Measurements from ENCODE around the gene ZC3H12D.

ZC3H12D gene

DNA sequence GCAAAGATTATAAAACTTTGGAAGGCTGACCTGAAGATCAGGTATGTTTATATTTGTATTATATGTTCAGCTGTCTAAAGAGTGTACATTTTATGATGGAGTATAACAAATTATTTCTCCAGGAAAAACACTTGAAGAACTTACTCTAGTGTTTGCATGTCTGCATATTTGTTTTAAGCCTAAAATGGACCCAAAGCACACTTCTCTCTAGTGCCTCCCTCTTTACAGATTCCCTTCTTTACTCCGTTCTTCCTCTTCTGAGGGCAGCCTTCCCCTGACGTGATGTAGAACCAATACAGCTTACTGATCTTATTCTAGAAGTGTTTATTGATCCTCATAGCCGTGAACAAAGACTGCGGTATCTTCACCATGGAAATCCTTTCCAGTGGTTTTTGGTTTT is 70.8 kb downstream of the ZC3H12D start:
- no peak for DNase-seq (ENCODE audit: low spot score)

DNA sequence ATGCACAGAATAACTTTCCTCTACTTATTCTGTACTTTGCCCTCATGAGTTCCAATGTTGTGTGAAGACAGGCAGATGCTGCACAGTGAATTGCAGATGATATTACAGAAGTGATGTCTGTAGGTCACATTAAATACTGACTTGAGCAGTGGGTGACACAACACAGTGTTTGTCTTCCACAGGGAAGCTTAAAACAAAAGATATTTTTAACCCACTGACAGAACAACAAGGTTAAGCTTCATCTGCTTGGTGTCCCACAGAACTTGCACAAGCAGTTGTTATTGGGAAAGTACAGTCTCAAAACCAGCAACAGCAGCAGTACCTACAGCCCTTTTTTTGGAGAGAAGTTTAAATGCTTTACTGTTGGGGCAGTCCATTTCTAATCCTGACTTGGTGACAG is 74.3 kb downstream of the ZC3H12D start:
- no peak for DNase-seq (ENCODE audit: low spot score)

DNA sequence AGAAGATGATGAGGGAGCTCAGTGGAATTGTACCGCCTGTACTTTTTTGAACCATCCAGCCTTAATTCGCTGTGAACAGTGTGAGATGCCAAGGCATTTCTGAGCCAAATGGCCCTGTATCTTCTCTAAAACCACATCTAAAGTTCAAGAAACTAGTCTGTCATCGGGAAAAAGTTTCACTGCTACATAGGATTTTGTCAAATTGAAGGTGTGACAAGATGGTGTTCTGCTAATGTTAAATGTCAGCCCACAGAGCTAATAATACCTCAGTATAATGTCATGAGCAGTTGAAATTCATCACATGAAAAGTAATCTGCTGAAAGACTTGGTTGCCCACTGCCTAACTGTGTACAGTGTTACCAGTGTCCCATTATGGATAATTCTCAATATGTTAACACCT is 75.2 kb downstream of the ZC3H12D start:
- no peak for DNase-seq (ENCODE audit: low spot score)

DNA sequence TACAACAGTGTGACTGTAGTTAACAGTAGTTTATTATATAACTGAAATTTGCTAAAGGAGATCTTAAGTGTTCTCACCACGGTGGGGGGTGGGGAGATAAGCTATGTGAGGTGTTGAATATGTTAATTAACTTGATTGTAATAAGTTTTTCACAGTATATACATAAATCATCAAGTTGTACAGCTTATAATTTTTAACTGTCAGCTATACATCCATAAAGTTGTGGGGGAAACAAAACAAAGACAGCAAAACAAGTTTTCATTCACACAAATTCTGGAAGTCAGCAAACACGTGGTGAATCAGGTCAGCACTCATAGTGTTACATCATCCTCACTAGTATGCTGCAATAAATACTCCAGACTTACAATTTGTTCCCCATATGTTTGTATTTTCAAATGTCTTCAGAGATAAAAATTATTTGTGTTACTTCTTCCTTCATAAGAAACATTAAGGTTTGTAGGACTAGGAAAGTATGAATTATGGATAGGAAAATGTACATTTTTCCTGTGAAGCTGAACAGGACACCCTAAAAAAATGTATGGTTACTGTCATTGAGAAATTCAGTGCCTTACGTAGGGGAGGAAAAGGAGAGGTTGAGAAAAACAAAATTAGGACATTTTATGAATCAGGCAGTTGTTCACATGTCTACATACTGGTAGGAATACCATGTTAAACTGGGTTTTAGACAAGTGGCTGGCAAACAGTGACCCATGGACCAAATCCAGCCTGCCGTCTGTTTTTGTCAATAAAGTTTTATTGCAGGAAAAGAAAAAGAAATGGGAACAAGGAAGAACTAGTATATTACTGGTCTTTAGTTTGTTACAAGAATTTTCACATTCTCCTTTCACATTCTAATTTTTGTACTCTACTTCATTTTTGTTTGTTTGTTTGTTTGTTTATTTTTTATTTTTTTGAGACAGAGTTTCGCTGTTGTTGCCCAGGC is 78.7 kb downstream of the ZC3H12D start:
- DNase-seq (ENCODE audit: low spot score) = peak; percentile 33

DNA sequence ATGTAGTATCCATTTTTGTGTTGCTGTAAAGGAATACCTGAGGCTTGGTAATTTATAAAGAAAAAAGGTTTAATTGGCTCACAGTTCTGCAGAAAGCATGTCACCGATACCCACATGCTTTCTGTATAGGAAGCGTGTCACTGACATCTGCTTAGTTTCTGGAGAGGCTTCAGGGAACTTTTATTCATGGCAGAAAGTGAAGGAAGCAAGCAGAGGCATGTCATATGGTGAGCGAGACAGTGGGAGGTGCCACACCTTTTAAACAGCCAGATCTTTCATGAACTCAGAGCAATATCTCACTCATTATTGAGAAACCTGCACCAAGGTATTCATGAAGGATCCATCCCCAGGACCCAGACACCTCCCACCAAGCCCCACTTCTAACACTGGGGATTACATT is 81.3 kb downstream of the ZC3H12D start:
- DNase-seq (ENCODE audit: low spot score) = no peak

DNA sequence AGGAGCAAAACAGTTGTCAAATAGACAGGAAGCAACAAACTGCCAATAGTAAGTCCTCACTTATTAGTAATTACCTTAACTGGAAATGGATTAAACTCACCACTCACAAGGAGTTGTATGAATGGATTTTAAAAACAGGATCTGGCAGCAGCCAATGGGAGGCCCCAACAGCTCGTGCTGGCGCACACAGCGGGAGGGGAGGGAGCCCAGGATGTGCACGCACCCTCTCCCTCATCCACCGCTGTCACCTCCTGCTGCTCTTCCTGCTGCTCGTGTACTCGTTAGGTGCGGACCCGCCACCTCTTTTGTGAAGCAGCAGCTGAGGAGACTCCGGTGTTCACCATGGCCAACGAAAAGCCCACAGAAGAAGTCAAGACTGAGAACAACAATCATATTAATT is 84.8 kb downstream of the ZC3H12D start, which contains the start of gene SUMO4:
Gene SUMO4 (plus strand): TSS at position 213 of the 400 bp plus-strand sequence. CDS start 130 bp downstream, at position 343.
- no peak for DNase-seq (ENCODE audit: low spot score)

DNA sequence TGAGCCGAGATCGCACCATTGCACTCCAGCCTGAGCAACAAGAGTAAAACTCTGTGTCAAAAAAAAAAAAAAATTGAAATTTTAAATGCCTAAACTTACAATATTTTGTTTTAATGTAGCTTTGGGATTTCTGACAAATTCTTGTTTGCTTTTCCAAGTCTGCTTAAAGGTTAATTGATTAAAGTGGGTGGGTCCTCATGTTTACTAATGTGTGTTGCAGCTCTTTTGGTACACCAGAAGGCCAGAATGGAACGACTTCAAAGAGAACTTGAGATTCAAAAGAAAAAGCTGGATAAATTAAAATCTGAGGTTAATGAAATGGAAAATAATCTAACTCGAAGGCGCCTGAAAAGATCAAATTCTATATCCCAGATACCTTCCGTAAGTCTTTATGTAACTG is 87.4 kb downstream of the ZC3H12D start:
- DNase-seq (ENCODE audit: low spot score) = no peak

Data from activated CD4-positive, alpha-beta T cell treated with anti-CD3 and anti-CD28 coated beads, Interleukin-2, Interleukin-4, amounts not matched to agents 100 ng/mL and 50 ng/mL, durations not matched to agents 16 hours and 8 hours (primary cell).